NCI-H2107 treated with DMSO at 0.1 percent for 48 hours (cell line): ENCODE measurements around the gene ERGIC1.

Source experiments
- DNase-seq: peaks from one replicate; lab custom pipeline; 2025; ENCODE audit not compliant: unreplicated experiment; lab: John Stamatoyannopoulos, UW

The ERGIC1 gene

GRCh38 chr5:172898843-172899369, 64.9 kb downstream of the ERGIC1 start:
- no peak for DNase-seq

GRCh38 chr5:172899436-172899835, 65.4 kb downstream of the ERGIC1 start:
- no peak for DNase-seq

DNA sequence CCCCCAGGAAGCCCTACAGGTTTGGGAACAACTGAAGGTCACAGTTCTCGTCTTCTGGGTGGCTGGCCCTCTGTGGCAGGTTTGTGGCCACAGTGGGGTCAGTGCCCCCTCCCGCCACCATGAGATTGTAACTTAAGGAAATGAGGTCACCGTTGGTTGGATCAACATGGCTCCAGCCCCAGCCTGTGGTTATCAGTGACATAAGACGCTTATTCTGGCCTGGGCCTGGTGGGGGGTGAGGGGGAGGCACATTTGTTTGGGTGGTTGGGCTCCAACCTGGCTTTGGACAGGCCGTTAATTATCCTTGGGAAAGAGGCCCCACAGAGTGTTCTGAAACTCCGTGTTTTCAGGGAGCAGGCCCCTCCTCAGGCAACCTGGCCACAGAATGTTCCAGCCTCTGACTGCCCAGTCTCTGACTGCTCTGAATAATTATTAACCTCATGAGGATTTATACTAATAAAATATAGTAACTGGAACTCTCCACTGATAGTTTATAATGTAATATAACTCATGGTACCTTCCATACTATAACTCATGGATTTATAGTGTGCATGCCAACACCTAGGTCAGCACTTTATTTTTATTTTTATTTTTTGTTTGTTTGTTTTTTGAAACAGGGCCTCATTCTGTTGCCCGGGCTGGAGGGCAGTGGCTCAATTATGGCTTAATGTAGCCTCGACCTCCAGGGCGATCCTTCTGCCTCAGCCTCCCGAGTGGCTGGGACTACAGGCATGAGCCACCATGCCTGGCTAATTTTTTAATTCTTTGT, 67.1 kb downstream of the ERGIC1 start:
- DNase-seq = no peak

GRCh38 chr5:172901788-172902496, 67.9 kb downstream of the ERGIC1 start:
- no peak for DNase-seq

- no peak for DNase-seq
Observed at GRCh38 chr5:172902497-172903472, 68.7 kb downstream of the ERGIC1 start.

- no peak for DNase-seq
Observed at GRCh38 chr5:172903790-172904189, 69.7 kb downstream of the ERGIC1 start.

- no peak for DNase-seq
Observed at GRCh38 chr5:172904312-172904642, 70.2 kb downstream of the ERGIC1 start.

- DNase-seq = peak; percentile 46
Observed at GRCh38 chr5:172904643-172905345, 70.7 kb downstream of the ERGIC1 start.

DNA sequence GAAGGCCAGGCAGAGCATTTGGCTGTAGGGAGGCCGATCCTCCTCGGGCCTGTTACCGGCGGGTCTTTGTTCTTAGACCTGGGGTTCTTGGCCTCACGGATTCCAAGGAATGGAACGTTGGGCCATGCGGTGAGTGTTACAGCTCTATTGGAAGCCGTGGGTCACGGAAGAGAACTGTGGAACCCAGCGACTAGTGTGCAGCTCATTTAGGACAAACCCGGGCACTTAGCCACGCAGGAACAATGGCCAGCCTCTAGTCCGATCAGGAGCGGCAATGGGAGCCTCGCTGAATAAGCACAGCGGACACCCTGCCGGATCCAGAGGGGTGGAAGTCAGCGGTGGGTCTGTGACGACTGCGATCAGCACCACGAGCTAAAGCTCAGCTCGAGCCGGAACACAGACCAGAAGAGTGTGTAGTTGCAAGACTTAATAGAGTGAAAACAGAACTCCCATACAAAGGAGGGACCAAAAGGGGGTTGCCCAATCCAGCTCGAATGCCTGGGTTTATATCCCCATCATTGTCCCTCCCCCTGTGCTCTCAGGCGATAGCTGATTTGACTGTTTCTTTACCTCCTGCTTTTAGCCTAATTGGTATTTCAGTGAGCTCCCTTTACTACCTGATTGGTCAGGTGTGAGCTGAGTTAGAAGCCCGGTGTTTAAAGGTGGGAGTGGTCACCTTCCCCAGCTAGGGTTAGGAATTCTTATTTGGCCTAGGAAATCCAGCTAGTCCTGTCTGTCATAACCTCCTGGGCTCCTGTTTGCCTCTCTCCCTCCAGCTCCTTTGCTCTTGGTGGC, 71.5 kb downstream of the ERGIC1 start:
- no peak for DNase-seq

DNA sequence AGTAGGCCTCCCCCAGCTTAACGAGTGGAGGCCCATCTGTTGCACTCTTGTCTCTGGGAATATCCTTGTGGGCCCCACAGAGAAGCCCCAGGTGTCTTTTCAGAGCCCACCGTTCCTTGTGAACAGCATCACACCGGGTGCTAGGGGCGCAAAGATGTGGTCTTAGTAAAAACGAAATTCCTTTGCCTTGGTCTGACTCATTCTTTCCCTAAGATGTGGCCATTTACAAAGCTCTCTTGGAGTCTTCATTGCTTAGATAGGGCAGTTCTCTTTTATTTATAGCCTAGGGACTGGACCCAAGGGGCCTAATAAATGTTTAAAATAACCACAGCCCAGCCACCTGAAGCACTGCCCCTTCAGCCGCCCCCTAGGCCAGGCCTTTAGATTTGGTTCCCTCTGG, 72.4 kb downstream of the ERGIC1 start:
- no peak for DNase-seq

- DNase-seq = no peak
Observed at GRCh38 chr5:172906888-172907287, 72.8 kb downstream of the ERGIC1 start.

DNA sequence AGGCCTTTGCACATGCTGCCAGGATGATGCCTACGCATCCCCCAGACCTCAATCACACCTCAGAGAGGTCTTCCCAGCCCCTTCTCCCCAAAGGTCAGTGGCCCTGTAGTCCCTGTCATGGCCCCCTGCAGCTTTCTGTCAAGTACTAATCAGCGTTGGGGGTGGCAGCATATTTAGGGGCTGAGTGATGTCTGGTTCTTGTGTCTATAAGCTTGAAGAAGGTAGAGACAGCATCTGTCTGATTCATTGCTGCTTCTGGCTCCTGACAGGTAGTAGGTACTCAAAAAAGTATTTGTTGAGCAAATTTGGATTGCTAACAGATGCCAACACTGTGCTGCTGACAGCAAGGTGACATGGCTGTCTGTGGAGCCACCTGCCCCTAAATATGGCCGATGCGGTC, 73.6 kb downstream of the ERGIC1 start:
- DNase-seq = no peak

GRCh38 chr5:172908662-172909061, 74.6 kb downstream of the ERGIC1 start:
- DNase-seq = no peak

DNA sequence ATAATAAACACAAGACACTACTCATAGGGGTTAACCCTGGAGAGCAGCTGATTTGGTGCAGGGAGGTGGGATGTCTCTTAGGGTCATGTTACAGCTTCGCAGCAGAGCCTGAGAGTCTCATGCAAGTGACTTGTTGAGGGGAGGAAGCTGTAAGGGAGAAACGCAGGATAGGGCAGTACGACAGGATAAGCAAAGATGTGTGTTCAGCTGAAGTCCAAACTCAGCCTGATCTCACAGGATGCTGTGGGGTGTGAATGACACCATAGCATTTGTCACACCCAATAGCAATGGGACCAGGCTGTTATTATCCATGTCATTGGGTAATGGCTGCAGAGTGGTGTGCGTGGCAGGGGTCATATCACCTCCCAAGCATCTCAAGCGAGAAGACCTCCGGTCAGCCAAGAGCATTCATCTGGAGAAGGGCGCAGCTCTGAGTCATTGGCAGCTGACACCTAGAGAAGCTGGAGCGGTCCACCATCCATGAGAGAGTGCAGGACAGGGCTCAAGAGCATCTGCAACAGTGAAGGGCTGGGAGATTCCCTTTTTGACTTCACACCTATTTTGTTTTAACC, 76.0 kb downstream of the ERGIC1 start:
- peak; percentile 1 for DNase-seq

DNA sequence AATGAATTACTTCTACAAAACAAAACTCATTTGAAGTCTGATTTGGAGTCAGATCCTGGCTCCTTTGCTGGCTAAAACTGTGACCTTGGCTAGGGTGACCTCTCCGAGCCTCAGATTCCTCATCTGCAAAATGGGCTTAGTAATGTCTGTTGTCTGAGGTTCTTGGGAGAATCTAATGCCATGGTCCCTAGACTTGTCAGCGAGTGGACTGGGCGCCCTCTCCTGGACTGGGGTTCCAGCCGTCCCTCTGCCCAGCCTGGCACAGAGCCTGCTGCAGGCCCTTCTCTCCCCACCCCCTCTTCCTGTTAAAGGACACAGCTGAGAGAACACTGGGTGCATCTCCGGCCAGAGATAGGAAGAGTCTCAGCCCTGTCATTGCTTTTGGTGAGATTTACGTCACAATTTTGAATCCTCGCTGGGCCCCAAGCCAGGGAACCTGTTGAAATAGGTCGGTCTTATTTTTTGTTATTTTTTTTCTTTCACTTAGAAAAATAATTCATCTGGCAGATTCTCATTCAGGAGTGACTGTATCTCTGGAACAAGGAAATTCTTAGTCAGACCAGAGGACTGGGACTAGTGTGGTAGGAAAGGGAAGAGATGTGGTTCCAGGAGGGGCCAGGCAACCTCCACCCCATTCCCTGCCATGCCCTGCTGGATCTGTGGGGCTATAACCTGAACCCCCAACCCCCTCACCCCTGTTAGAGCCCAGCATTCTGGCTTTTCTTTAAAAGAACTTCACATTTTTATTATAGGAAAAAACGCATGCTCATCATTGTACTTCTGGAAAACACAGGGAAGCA, 77.0 kb downstream of the ERGIC1 start:
- DNase-seq = no peak

DNA sequence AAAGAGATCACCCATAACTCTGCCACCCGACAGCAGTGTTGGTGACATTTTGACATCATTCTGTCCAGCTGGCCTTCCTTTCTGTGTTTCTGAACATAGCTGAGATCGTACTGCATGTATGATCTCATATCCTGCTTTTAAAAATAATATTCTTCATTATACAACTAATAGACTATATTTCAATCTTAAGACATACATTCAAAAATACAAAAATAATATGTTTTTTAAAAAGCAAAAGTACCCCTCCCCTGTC, 77.5 kb downstream of the ERGIC1 start:
- no peak for DNase-seq

DNA sequence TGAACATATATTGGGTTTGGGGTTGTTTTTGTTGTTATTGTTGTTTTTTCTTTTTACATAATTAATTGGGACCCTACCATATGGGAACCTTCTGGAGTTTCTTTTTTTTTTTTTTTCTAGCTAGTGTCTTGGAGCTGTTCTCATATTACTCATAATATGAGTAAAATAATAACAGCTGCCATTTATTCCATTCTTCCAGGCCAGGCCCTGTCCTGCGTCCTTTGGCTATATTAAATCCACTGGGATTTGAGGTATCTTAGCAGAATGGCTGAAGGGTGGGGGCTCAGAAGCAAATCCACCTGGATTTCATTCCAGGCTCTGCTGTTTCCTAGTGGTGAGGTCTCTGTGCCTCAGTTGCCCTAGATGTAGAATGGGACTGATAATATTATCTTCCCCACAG, 77.9 kb downstream of the ERGIC1 start:
- DNase-seq = no peak

DNA sequence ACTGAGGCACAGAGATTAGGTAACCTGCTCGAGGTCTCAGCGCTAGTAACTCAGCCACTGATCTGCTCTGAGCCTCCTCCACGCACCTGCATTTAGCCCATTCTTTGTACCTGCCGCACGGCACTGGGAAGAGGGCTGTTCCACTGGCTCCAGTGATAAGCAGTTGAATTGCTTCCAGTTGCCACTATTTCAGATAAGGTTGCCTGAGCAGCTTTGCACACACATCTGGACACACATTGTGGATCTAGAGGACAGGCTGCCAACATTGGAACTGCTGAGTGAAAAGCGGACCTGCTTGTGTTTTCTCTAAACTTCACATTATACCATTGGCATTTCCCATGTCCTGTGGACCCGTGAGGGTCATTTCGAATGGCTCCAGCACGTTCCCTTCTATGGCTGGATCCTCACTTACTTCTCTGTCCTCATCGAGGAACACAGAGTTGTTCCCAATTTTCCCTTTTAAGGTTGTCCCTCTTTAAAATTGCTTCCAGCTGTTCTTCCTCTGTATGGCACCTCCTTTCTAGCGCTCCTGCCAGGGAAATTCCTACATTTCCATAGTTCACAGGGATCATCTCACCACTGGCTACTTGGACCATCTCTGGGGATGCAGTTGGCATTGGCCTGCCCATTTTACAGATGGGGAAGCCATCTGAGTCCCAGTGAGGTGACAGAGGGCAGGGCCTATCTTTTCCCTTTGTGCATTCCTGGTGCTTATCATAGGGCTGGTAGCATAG, 79.2 kb downstream of the ERGIC1 start:
- DNase-seq = no peak
